HL-60 (cell line): ENCODE measurements around the gene SUPT3H.

ENCODE experiments used
- DNase-seq, 2 experiments: peaks; one replicate each; pipeline ENCODE4 v3.0.0-alpha.2; 2010 to 2020; ENCODE audit warnings: low read depth in 1 of 2, low spot score in 1 of 2
- H3K27ac ChIP-seq: fragments of 250-450 bp; sonication (Bioruptor Pico); replicated peaks from 2 replicates; pipeline ENCODE4 v1.5.1; 2020; ENCODE audit warnings: mild to moderate bottlenecking, moderate library complexity
- H3K27me3 ChIP-seq: fragments of 250-450 bp; sonication (Bioruptor Pico); 2 replicates; pipeline ENCODE4 v1.5.1; 2021; ENCODE audit warnings: mild to moderate bottlenecking, moderate library complexity; ENCODE audit not compliant: insufficient read depth, poor library complexity, severe bottlenecking
- H3K4me3 ChIP-seq: replicated peaks from 2 replicates; pipeline ENCODE4 v1.5.1; 2011; ENCODE audit warnings: mild to moderate bottlenecking, control low read depth, low read length; ENCODE audit not compliant: insufficient read depth
- GABPA ChIP-seq: IDR thresholded peaks from 2 replicates; pipeline ENCODE4 v1.6.1; 2012; ENCODE audit warnings: low read depth
- POLR2AphosphoS5 ChIP-seq: IDR thresholded peaks from 2 replicates; pipeline ENCODE4 v1.6.1; 2012; ENCODE audit warnings: low read depth
- SPI1 ChIP-seq: IDR thresholded peaks from 2 replicates; pipeline ENCODE4 v1.6.1; 2012; ENCODE audit warnings: low read depth, mild to moderate bottlenecking, borderline replicate concordance
- TF ChIP-seq, protein P1 (sequence below): IDR thresholded peaks from one replicate; pipeline ENCODE4 v1.5.1; 2011; ENCODE audit warnings: low read length, control low read depth, inconsistent platforms; ENCODE audit not compliant: insufficient read depth
- TF ChIP-seq, protein P2 (sequence below): IDR thresholded peaks from 2 replicates; pipeline ENCODE4 v1.6.1; 2012; ENCODE audit warnings: low read depth; ENCODE audit not compliant: insufficient replicate concordance

Gene SUPT3H

GRCh38 chr6:45378334-45378926, 696 bp upstream of the SUPT3H start:
- no peak; the same call in 1 of the 2 replicates for TF ChIP-seq GABPA
- TF ChIP-seq, protein P1, sequence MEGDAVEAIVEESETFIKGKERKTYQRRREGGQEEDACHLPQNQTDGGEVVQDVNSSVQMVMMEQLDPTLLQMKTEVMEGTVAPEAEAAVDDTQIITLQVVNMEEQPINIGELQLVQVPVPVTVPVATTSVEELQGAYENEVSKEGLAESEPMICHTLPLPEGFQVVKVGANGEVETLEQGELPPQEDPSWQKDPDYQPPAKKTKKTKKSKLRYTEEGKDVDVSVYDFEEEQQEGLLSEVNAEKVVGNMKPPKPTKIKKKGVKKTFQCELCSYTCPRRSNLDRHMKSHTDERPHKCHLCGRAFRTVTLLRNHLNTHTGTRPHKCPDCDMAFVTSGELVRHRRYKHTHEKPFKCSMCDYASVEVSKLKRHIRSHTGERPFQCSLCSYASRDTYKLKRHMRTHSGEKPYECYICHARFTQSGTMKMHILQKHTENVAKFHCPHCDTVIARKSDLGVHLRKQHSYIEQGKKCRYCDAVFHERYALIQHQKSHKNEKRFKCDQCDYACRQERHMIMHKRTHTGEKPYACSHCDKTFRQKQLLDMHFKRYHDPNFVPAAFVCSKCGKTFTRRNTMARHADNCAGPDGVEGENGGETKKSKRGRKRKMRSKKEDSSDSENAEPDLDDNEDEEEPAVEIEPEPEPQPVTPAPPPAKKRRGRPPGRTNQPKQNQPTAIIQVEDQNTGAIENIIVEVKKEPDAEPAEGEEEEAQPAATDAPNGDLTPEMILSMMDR = no peak
- peak; percentile 66 for TF ChIP-seq SPI1
- TF ChIP-seq, protein P2, sequence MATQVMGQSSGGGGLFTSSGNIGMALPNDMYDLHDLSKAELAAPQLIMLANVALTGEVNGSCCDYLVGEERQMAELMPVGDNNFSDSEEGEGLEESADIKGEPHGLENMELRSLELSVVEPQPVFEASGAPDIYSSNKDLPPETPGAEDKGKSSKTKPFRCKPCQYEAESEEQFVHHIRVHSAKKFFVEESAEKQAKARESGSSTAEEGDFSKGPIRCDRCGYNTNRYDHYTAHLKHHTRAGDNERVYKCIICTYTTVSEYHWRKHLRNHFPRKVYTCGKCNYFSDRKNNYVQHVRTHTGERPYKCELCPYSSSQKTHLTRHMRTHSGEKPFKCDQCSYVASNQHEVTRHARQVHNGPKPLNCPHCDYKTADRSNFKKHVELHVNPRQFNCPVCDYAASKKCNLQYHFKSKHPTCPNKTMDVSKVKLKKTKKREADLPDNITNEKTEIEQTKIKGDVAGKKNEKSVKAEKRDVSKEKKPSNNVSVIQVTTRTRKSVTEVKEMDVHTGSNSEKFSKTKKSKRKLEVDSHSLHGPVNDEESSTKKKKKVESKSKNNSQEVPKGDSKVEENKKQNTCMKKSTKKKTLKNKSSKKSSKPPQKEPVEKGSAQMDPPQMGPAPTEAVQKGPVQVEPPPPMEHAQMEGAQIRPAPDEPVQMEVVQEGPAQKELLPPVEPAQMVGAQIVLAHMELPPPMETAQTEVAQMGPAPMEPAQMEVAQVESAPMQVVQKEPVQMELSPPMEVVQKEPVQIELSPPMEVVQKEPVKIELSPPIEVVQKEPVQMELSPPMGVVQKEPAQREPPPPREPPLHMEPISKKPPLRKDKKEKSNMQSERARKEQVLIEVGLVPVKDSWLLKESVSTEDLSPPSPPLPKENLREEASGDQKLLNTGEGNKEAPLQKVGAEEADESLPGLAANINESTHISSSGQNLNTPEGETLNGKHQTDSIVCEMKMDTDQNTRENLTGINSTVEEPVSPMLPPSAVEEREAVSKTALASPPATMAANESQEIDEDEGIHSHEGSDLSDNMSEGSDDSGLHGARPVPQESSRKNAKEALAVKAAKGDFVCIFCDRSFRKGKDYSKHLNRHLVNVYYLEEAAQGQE = no peak
- TF ChIP-seq POLR2AphosphoS5 = no peak
- Histone ChIP-seq H3K4me3 (peak overlapping the region; percentile 72), H3K27ac (peak overlapping the region; percentile 97), H3K27me3 (no peaks in the 10 kb centered on the region)
- no peak for DNase-seq

DNA sequence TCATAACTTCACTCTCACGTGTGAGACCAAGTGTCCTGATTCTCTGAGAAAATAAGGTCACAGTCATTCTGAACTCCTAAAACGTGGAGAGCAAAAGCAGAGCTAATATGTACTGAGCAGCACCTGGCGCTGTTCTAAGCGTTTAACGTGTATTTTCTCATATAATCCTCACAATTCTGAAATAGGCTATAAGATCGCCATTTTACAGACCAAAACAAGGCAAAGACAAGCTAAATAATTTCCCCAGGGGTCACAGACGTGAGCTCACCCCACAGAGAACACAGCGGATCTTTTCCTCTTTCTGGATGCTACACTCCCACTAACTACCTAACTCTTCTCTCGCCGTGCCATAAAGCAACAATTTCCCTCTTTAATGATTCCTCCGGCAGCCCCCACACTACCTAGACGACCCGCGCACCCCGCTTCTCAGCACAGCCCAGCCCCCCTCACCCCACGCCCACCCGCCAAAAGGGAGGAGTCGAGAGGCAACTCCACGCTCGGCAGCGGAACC, 636 bp downstream of the SUPT3H start:
- H3K4me3 ChIP-seq = peak overlapping the region; percentile 72
- H3K27ac ChIP-seq = peak overlapping the region; percentile 97
- DNase-seq = no peak
- no peaks in the 10 kb centered on the region for H3K27me3 ChIP-seq
- TF ChIP-seq, protein P1 = no peak
- TF ChIP-seq, protein P2 = peak; percentile 39

DNA sequence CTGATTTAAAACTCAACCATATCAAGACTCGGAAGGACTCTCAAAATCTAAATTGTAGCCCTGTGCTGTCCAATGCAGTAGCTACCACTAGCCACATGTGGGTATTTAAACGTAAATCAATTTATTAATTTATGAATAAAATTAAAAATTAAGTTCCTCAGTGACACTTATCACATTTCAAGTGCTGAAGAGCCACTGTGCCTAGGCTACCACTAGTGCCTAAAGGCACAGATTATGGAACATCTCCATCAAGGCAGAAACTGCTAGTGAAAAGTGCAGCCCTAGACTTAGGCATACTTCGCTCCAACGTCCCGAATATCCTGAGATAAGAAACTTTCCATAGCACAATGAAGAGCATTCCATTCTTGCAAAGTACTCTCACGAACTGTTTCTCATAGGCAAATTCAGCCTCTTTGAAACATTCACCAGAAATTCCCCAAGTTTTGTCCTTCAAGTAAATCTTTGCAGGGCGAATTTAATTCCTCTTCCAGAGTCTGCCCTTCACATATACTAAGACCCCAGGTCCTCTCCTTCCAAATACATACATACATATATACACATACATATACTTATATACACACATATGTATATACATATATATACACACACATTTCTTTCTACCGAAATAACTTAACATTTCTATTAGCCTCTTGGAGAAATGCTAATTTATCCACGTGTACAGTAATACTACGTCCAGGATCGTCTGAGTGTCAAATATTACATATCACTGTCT, 1.3 kb downstream of the SUPT3H start:
- DNase-seq = no peak
- TF ChIP-seq, protein P1 = no peak
- TF ChIP-seq, protein P2 = no peak
- TF ChIP-seq SPI1 = no peak
- TF ChIP-seq POLR2AphosphoS5 = no peak
- no peak for TF ChIP-seq GABPA
- H3K4me3 ChIP-seq = peak overlapping the region; percentile 72
- H3K27ac ChIP-seq = peak overlapping the region; percentile 97
- no peaks in the 10 kb centered on the region for H3K27me3 ChIP-seq
